GM19035 (cell line): ENCODE data around the gene RXRB.
"Not testable (repeated sequence)": the region's sequence is repeated elsewhere in the genome, so short reads cannot be mapped to it uniquely, and the experiment has no call there.

ENCODE experiments used
- ATAC-seq: cut with Tn5 transposase; IDR thresholded peaks from one replicate; pipeline ENCODE4 v1.9.1; 2021; ENCODE audit not compliant: unreplicated experiment

The RXRB gene

DNA sequence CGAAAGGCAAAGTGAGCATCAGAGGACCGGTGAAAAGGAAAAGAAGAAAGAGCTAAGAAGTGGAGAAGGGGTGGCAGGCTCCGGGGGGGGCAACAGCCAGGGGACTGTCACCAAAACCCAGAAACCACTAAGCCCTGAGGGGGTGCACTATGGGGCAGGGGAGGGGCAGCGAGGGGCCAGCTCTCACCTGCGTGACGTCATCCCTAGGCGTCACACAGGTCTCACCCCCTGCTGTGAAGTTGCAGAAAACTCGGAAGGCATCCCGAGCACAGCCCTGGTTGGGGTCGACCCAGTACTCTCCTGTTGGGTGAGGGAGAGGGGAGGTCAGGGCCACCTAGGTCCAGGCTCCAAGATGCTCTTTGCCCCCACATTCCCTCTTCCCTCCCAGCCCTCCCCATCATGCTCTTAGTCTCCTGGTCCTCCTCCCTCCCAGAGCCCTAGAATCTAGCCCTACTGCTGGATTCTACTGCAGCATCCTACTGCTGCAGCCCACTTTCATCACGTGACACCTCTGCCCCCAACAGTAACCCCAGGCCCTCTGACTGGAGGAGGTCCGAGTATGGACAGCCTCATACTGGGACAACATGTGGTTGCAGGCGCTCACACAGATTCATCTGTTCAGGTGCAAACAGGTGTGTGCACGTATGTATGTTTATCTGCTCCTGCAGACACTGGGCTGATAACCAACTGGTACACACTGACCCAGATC lies 35.6 kb downstream of the RXRB start:
- no peak for ATAC-seq

DNA sequence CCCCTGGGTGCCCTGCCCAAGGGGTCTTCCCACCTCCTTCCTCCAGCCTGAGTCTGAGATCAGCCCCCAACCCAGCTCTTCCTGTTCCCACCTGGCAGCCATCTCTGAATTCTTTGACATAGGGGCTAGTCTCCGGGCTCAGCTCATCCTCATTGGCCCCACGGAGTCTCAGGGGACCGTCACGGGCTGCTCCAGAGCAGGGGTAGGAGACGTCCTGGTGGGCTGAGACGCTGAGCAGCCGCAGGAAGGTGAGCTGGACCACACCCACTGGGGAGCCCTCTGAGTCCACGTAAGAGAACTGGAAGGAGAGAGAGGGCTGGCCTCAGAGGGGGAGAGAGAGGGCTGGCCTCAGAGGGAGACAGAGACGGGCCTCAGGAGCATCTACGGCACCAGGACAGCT lies 36.3 kb downstream of the RXRB start:
- ATAC-seq, result no peak

DNA sequence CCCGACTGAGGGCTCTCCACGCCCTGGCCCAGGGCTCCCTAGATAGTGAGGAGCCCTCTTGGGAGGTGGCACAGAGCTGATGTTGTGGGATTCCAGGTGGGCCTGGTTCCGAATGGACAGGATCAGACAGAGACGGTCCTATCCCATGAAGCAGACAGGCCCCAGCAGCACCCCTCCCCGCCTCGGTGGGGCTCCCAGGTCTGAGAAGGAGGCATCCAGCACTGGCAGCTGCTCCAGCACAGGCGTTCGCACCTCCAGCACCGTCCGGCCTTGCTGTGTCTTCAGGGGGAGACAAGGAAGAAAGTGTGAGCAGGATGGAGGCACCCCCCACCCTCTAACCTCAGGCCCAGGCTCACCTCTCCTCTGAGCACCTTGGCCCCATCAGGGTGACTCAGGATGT lies 36.9 kb downstream of the RXRB start:
- ATAC-seq, result no peak

DNA sequence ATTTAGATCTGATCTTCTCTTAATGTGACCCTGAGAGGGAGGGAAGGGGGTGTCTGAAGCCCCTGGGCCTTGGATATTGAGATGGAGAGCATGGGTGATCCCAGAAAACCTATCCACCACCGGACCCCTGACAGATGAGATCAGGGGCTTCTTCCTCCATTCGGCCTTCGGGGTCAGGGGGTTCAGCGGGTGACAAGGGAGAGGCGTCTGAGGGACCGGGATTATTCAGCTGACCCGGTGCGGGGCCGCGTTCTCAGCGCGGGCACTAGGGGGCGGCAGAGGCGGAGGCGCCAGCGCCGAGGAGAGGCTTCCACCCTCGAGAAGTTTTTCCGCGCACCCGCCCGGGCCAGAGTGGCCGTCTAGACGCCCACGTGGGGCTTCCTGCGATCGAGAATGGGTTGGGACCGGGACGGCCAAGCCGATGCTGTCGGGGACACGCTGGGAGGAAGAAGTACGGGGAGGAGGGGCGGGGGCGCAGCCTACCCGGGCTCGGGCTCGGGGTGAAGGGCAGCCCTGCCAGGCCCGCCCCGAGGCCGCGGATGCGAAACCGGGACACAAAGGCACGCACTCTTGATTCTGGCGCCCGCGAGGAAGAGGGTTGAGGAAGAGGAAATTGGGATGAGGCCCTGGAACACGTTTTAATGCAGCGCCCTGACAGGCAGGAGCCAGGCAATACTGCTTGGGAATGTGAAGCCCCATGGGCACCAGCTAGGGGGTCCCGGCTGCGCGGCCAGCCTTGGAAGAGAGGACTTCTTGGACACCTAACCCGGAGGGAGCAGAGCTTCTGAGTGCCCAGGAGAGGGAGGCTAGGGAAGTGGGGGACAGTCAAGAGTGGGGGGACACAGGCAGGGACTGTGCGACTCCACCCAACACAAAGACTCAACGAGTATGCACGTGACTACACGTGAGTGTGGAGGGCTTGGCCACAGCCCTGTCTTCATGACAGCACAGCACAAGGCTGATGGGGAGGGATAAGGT lies 38.8 kb downstream of the RXRB start:
- no peak for ATAC-seq

DNA sequence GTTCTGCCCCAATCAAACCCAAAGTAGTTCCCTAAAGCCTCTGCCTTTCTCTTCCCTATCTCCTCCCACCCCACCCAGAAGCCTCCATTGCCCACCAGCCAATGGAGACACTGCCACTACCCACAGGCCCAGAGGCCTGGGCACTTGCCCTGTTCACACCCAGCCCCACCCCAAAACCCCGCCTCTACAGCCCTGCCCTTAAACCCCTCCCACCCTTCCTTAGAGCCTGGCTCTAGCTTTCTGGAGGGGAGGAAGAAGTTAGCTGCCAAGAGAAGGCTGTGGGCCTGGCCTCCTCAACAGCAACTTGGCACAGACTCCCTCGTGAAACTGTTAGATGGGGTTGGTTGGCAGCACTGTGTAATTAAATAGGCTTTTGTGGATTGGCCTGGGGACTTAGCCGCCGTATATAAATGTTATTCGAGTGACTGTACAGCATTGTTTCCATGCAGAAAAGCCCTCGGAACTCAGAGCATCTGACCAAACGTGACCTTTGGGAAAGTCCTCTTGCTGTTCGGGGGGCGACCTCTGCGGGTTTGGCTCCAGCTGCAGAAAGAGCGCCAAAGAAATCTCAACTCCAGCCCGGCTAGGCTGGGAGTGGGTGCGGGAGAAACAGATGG lies 39.6 kb downstream of the RXRB start:
- ATAC-seq, result no peak

DNA sequence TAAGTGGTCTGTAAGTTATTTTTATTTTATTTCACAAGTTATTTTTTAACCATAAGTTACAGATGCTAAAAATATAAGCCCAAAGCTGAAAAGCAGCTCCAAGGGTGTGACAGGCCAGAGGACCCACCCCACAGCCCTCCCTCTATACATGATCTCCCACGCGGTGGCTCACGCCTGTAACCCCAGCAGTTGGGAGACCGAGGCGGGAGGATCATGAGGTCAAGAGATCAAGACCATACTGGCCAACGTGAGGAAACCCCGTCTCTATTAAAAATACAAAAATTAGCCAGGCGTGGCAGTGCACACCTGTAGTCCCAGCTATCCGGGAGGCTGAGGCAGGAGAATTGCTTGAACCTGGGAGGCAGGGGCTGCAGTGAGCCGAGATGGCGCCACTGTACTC lies 40.4 kb downstream of the RXRB start:
- ATAC-seq, result no peak

DNA sequence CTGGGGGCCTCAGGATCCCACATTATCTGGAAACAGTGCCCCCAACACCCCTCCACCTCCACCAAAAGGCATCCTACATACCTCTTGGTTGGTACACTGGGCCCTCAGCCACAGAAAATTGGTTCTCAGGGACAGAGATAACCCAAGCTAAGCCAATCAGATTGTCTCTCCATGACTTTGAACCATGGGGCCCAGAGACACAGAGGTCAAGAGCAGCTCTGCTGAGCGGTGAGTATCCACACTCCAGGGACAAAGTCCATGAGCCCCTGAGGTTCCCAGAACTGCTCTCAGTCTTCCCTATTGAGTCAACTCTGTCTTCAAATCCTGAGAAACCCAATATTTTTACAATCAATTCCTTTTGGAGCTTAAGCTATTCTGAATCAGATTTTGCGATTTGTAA lies 43.5 kb downstream of the RXRB start:
- no peak for ATAC-seq

DNA sequence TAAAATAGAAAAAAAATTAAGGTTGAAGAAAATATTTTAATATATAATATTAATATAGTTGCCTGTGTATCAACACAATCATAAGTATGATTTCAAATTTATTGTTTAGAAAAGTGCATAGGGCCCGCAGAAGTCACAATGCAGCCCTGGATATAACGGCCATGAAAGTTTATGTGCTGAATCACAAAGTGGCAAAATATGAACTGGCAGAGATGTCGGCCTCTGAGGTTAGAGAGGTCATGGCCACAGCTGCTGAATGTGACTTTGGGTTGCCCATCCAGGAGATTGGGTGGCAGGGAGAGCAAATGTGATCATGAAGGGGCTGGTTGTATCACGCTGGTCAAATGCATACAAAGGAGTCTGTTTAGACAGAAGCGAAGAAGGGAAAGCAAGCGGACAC lies 43.9 kb downstream of the RXRB start:
- ATAC-seq, result no peak

DNA sequence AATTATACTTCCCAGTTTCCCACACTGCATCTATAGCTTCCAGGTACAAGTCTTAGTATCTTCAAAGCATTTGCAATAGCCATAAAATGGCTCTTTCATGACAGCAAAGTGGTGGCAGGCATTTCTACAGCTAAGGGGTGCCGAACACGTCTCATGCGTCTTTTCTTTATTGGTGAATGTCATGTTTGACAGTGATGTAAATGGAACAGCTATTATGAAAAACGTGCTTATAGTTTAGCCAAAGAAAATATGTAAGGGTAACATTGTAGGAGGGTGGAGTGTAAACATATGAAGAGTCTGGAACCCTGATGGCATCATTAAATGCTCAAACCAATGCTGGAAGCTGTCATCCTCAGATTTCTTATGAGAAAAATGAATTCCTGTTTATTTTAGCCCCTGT lies 46.1 kb downstream of the RXRB start:
- no peak for ATAC-seq

DNA sequence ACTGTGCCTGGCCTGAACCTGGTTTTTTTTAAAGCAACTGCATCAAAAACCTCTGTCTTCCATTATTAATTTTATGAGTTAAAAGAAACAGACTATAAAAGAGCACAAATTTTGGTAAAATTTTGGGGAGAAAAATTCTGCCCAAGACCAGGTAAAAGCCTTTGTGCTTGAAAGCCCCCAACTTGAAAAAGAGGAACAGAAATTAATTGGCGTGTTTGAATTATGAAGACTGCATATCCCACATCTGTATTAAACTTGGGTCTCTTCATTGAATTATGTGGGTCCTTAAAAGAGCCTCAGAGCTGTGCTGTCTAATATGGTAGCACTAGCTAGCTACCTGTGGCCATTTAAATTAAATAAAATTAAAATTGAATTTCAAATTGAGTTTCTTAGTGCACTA lies 49.4 kb downstream of the RXRB start:
- no peak for ATAC-seq

DNA sequence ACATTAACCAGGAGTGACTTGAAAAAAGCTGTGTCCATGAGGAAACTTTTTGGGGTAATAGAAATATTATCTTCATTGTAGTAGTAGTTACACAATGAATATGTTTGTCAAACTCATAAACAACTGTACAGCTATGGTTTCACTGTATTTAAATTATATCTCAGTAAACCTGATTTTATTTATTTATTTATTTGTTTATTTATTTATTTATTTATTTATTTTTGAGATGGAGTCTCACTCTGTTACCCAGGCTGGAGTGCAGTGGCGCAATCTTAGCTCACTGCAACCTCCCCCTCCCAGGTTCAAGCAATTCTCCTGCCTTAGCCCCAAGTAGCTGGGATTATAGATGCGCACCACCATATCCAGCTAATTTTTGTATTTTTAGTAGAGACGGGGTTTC lies 49.9 kb downstream of the RXRB start:
- not testable (repeated sequence) for ATAC-seq

DNA sequence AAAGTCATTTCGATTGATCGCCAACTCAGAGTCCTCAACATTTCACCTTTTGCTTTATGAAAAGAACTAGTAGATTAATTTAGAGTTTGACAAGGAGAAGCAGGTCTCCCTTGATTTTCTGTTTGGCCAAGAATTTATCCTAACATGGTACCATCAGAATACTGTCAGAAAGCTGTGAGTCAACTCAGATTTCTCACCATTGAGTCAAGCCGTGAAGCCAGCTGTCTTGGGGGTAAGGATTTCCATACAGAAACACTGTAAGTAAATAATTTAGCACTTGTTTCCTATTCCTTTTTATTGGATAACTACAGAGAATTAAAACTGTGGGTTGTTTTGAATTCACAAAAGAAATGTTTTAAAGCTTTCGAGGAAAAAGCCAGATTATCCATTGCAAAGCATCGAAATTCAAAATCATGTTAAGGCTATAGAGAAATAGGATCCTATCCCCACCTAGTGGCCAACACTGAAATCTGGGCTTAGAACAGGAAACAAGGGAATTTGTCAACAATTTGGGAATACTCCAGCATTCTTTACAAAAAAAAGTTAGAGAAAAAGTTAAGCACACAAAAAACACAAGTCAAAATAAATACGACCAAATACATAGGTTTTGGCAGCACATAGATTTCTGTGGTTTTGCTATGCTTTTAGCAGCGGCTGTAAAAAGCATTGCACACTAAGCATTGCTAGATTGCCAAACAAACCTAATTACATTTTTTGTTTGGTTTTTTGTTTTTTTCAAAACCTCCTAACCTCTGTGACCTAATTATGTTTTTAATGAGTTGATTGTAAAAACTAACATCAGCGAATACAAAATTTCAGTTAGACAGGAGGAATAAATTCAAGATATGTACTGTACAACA lies 52.4 kb downstream of the RXRB start:
- ATAC-seq, result no peak

DNA sequence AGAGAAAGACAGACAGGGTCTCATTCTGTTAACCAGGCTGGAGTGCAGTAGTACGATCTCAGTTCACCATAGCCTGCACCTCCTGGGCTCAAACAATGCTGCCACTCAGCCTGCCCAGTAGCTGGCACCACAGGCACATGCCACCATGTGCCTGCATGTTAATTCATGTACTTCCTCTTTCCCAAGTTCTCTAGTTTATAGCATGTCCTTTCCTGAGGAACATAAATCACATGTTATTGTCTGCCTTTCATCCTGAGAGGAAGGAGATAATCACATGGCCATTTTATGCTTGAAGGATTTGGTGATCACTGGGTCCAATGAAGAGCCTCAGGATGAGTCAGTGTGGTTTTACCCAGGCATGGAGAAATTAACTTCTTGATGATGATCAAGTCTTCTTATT lies 56.1 kb downstream of the RXRB start:
- ATAC-seq, result no peak
